GM23248 (cell line): ENCODE results near the gene TSPAN2.

Experiments
- EZH2 ChIP-seq: fragments of 200-600 bp; sonication (generic); IDR thresholded peaks from 2 replicates; pipeline ENCODE4 v1.6.1; 2018; ENCODE audit warnings: antibody characterized with exemption, mild to moderate bottlenecking; ENCODE audit not compliant: insufficient read depth, poor library complexity, severe bottlenecking
- EZH2phosphoT487 ChIP-seq: fragments of 200-600 bp; sonication (generic); IDR thresholded peaks from 2 replicates; pipeline ENCODE4 v1.6.1; 2018; ENCODE audit warnings: antibody characterized with exemption, moderate library complexity, mild to moderate bottlenecking, low read depth; ENCODE audit not compliant: insufficient read depth

DNA sequence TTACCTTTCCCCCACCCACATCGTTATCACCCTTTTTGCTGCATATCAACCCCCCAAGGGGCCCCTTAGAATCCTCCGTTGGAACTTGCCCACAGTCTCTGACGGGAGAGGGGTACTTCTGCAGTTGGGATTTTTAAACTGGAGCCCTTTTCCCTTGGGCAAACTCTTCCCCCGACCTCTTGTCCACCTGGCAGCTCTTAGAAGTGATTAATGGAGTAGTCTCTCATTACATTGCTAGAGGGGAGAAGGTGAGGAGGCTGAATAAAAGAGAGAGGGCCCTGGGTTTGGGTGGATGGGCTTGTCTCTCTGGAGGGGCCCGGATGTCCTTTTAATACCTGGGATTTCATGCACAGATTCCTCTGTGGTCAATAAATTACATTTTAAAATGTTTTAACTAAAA lies 27.2 kb upstream of the TSPAN2 start:
- TF ChIP-seq EZH2: no peak
- TF ChIP-seq EZH2phosphoT487: no peak
